Head of caudate nucleus (tissue), 42 donors: ENCODE data around the gene TRPM4.
A peak's percentile ranks its signal among the peaks of the same experiment; 100 is the strongest.

Source experiments
- DNase-seq, 42 donors: peaks; one replicate each; pipeline versions ENCODE4 v3.0.0 to v3.0.0-alpha.2; 2020 to 2021; ENCODE audit warnings: mixed read lengths in 7 of 42
- intact Hi-C: fragments of 100-400 bp; cut with DNase I; formaldehyde crosslinking; loops from one replicate; pipeline ENCODE4 v1.15.0; 2022

TRPM4 gene

GRCh38 chr19:49249933-49250332, 92.3 kb downstream of the TRPM4 start:
- intact Hi-C loops, result no loop called here

GRCh38 chr19:49255674-49256073, 98.1 kb downstream of the TRPM4 start:
- DNase-seq, result peak in 1 of 42 donors; percentile 2
- intact Hi-C loops, result no loop called here

More at GRCh38 chr19:49249933-49250332, 92.3 kb downstream of the TRPM4 start:
- no peak for DNase-seq

GRCh38 chr19:49256691-49257090, 99.1 kb downstream of the TRPM4 start:
- intact Hi-C loops, result no loop called here
- DNase-seq, result no peak
